KMS-11 (cell line): ENCODE results near the gene OCA2.

Experiments
- H2AFZ ChIP-seq: fragments of 200-600 bp; sonication (generic); 2 replicates; pipeline ENCODE4 v1.6.1; 2016; ENCODE audit warnings: antibody characterized with exemption, mixed run types, low read depth
- H3K27ac ChIP-seq: fragments of 200-600 bp; sonication (generic); 2 replicates; pipeline ENCODE4 v1.6.1; 2016; ENCODE audit warnings: mild to moderate bottlenecking, mixed run types
- H3K27me3 ChIP-seq: fragments of 200-600 bp; sonication (generic); 2 replicates; pipeline ENCODE4 v1.6.1; 2017; ENCODE audit warnings: mild to moderate bottlenecking, low read depth, mixed run types, moderate library complexity; ENCODE audit not compliant: insufficient read depth
- H3K36me3 ChIP-seq: fragments of 200-600 bp; sonication (generic); 2 replicates; pipeline ENCODE4 v1.6.1; 2017; ENCODE audit warnings: mild to moderate bottlenecking, mixed run types; ENCODE audit not compliant: insufficient read depth
- H3K4me1 ChIP-seq: fragments of 200-600 bp; sonication (generic); 2 replicates; pipeline ENCODE4 v1.6.1; 2016; ENCODE audit warnings: mild to moderate bottlenecking, low read depth, mixed run types; ENCODE audit not compliant: poor library complexity, severe bottlenecking
- H3K4me2 ChIP-seq: fragments of 200-600 bp; sonication (generic); 2 replicates; pipeline ENCODE4 v1.7.0; 2016; ENCODE audit warnings: mild to moderate bottlenecking, mixed run types
- H3K4me3 ChIP-seq: fragments of 200-600 bp; sonication (generic); IDR thresholded peaks from 2 replicates; pipeline ENCODE4 v1.6.1; 2017; ENCODE audit warnings: low read depth, low read length, mixed read lengths; ENCODE audit not compliant: insufficient read depth
- H3K79me2 ChIP-seq: fragments of 200-600 bp; sonication (generic); 2 replicates; pipeline ENCODE4 v1.6.1; 2016; ENCODE audit warnings: low read depth, mixed run types; ENCODE audit not compliant: insufficient read depth
- H3K9ac ChIP-seq: fragments of 200-600 bp; sonication (generic); 2 replicates; pipeline ENCODE4 v1.6.1; 2016; ENCODE audit warnings: mild to moderate bottlenecking, mixed run types
- H4K20me1 ChIP-seq: fragments of 200-600 bp; sonication (generic); 2 replicates; pipeline ENCODE4 v1.6.1; 2016; ENCODE audit warnings: mild to moderate bottlenecking, mixed run types; ENCODE audit not compliant: insufficient read depth
- CTCF ChIP-seq: fragments of 200-600 bp; sonication (generic); conservative IDR thresholded peaks from 2 replicates; pipeline ENCODE4 v1.6.1; 2017; ENCODE audit warnings: low read depth, mild to moderate bottlenecking, antibody characterized with exemption, low read length, moderate library complexity, mixed read lengths

Gene OCA2

DNA sequence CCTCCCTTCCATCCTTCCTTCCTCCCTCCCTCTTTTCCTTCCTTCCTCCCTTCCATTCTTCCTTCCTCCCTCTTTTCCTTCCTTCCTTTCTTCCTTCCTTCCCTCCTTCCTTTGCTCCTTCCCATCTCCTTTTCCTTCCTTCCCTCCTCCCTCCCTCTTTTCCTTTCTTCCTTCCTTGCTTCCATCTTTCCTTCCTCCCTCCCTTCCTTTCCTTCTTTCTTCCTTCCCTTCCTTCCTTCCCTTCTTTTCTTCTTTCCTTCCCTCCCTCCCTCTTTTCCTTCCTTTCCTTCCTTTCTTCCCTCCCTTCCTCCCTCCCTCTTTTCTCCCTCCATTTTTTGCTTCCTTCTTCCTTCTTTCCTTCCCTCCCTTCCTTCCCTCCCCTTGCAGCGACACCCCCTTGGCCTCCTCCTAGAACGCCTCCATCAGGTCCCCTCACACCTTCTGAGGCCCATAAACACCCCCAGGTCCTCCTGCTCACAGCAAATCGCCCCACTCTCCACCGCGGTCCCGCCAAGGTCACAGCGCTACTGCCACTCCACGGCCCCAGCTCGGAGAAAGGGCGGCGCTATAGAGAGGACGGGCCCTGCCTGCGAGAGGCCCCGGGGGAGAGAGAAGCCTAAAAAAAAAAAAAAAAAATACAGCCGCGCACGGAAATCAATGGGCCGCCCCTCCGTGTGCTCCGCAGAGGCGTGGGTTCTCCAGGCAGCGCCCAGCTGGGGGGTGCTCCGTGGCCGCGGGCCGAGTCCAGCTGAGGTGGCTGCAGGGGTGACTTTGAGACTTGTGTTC is 328.2 kb downstream of the OCA2 start:
- H3K36me3 ChIP-seq, result no peaks in the 10 kb centered on the region
- H3K4me1 ChIP-seq, result no peaks in the 10 kb centered on the region
- H2AFZ ChIP-seq, result no peak overlapping the region
- no peak for TF ChIP-seq CTCF
- no peaks in the 10 kb centered on the region for H3K79me2 ChIP-seq
- no peak overlapping the region for H3K9ac ChIP-seq
- no peak overlapping the region for H3K4me3 ChIP-seq
- no peak overlapping the region for H3K27ac ChIP-seq
- H3K4me2 ChIP-seq, result no peak overlapping the region
- H4K20me1 ChIP-seq, result no peaks in the 10 kb centered on the region
- no peaks in the 10 kb centered on the region for H3K27me3 ChIP-seq

GRCh38 chr15:27770086-27770607 is 329.0 kb downstream of the OCA2 start:
- no peak overlapping the region for H3K4me3 ChIP-seq

DNA sequence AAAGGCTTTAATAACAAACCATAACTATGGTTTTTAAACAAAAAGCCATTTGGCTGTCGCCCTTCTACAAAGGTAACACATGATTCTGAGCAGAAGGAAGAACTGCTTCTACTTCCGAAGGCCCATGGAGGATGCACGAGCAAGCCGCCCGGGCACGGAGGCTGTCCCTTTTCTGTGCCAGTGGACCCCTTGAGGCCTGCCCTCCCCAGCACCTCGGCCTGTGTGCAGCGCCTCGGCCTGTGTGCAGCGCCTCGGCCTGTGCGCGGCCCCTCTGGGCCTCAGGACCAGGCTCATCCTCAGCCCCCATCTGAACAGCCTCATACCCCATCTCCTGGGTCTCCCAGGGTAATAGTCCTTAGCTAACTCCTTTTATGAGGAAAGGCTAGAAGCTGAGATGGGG is 329.5 kb downstream of the OCA2 start:
- H3K79me2 ChIP-seq, result no peaks in the 10 kb centered on the region
- H3K27ac ChIP-seq, result no peak overlapping the region
- H4K20me1 ChIP-seq, result no peaks in the 10 kb centered on the region
- H3K4me1 ChIP-seq, result no peaks in the 10 kb centered on the region
- TF ChIP-seq CTCF, result no peak
- H3K4me2 ChIP-seq, result no peak overlapping the region
- H2AFZ ChIP-seq, result no peak overlapping the region
- H3K9ac ChIP-seq, result no peak overlapping the region
- no peaks in the 10 kb centered on the region for H3K36me3 ChIP-seq
- no peaks in the 10 kb centered on the region for H3K27me3 ChIP-seq
- H3K4me3 ChIP-seq, result no peak overlapping the region

More at GRCh38 chr15:27770086-27770607, 329.0 kb downstream of the OCA2 start:
- Histone ChIP-seq H2AFZ (no peak overlapping the region), H3K9ac (no peak overlapping the region), H3K27ac (no peak overlapping the region), H4K20me1 (no peaks in the 10 kb centered on the region), H3K79me2 (no peaks in the 10 kb centered on the region), H3K4me1 (no peaks in the 10 kb centered on the region), H3K36me3 (no peaks in the 10 kb centered on the region), H3K4me2 (no peak overlapping the region), H3K27me3 (no peaks in the 10 kb centered on the region)
- no peak for TF ChIP-seq CTCF

DNA sequence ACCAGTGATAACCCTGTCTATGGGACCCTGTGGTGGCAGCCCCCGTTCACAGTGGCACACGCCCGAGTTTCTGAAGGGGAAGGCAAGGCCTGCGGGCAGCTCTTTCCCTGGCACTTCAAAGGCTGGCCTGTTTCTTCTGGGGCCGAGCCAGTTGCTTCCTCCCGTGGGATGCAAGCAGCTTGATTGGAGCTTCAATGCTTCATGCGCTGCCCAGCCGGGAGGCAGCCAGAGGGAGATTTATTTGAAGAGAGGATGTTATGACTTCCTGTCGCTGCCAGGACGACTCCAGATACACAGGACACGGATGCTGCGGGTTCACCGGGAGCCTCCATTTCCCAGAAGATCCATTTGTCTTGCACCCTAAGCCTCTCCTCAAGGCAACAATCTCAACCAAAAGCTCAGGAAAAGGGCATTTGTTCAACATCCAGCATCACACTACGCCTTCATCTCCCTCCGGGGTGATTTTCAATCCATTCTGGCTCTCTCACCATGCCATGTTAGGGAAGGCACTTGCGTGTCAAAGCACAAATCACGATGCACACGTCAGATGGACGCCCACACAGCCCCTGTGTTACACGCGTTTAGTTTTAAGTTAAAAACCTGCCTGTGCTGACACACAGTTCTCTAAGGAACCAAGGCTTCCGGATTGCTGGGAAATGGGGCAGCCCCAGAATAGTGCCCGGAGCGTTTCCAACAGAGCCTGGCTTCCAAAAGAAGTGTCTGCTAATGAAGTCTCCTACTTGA is 330.2 kb downstream of the OCA2 start:
- H4K20me1 ChIP-seq, result no peaks in the 10 kb centered on the region
- no peak overlapping the region for H3K4me2 ChIP-seq
- H3K79me2 ChIP-seq, result no peaks in the 10 kb centered on the region
- H3K36me3 ChIP-seq, result no peaks in the 10 kb centered on the region
- H2AFZ ChIP-seq, result no peak overlapping the region
- no peak overlapping the region for H3K9ac ChIP-seq
- H3K27me3 ChIP-seq, result no peaks in the 10 kb centered on the region
- no peak for TF ChIP-seq CTCF
- H3K27ac ChIP-seq, result no peak overlapping the region
- H3K4me1 ChIP-seq, result no peaks in the 10 kb centered on the region
- no peak overlapping the region for H3K4me3 ChIP-seq
